ENCODE results near the gene NKD1. TPM values are rescaled to one million over a fixed set of nuclear protein-coding genes. Genes with fewer than 3 reads are reported as not detected.

The NKD1 gene
- polyA plus RNA-seq, 1 donor = 11.8 TPM

- DNase-seq = peak; percentile 78
These were observed 65.2 kb downstream of the NKD1 start for GRCh38 chr16:50613281-50613963.

DNA sequence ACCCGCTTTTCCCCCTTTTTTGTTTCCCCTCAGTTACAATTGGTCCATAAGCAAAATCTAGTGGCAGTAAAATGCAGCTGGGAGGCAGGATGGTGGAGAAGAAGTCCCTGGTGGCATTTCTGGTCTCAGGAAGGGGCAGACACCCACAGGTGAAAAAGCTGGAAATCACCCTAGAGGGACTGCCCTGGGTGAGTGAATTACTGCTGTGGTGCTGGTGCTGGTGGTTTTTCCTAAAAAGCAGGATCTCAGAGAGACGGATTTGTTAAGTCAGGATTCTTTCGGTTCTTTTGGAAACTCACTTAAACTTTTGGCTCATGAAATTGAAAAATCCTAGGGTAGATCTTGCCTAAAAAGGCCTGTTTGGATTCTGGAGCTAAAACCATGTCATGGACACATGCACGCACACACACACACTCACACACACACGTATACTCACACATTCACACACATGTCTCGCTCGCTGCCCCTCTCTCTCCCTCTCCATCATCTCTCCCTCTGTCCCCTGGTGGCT lies 65.8 kb downstream of the NKD1 start:
- DNase-seq = no peak

GRCh38 chr16:50614955-50615724 lies 66.9 kb downstream of the NKD1 start:
- no peak for DNase-seq

DNA sequence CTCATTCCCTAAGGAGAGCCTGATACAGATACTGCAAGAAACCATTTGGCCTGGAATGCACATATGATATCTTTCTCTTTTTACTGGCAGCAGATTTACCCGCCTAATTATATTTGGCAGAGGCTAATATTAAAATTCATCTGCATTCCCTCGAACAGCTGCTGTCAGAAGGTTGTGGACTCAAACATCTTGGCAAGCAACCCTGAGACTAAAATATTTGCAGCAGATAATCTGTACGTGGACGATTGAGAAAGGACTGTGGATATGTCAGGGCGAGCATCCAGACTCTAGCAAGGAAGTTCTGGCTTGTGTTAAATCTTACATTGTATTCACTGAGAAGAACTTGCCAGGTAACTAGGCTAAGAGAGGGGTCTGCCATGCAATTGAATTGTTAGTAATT lies 67.7 kb downstream of the NKD1 start:
- DNase-seq = no peak

DNA sequence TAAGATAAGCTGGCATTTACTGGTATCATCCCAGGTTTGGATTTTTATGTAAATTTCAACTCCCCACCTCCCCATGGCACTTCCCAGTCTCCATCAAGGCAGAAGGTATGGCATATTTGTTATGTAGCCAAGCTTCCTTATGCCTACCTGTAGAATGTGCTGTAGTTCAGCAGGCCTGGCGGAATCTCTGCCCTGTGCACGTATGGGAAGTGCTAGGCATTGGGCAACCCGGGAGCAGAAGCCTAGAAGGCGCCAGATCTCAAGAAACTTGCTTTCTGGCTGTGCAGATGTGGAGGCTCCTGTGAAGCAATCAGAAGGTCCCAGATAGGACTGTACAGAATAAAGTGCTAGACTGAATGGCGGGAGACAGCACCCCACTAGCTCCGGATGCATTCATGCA lies 68.2 kb downstream of the NKD1 start:
- DNase-seq = no peak

- DNase-seq = peak; percentile 48
These were observed 68.9 kb downstream of the NKD1 start for GRCh38 chr16:50616883-50617645.

- no peak for DNase-seq
These were observed 69.5 kb downstream of the NKD1 start for GRCh38 chr16:50617646-50618184.

GRCh38 chr16:50618238-50618918 lies 70.2 kb downstream of the NKD1 start:
- no peak for DNase-seq

DNA sequence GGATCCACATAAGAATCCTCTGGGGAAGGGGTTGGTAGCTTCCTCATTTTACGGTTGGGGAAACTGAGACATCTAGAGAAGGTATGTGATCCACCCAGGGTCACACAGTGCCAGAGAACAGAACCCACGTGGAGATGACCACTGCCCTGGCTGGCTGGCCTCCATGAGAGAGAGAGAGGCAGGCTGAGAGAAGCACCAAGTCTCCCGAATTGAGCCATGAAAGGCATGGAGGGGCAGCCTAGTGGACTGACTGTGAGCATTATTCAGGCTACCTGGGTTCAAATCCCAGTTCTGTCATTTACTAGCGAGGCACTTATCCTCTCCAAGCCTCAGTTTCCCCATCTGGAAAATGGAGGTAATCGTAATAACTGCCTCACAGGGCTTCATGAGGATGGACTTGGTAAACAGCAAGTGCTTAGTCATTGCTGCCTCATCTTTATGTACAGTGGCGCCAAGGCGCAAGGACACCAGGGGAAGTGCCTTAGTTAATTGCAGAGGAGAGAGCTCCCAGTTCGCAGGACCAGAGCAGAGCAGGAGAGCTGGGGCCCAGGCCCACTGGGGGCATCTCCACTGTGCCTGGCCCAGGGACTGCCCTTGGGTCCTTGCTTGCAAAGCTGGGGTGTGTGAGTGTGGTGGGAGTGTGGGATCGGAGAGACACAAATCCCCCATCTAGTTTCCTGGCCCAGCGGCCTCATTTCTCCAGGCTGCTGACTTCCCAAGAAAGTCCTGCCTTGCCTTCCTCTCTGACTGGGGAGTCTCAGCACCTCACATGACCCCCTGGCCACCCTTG lies 71.7 kb downstream of the NKD1 start:
- no peak for DNase-seq

GRCh38 chr16:50620646-50621451 lies 72.7 kb downstream of the NKD1 start:
- no peak for DNase-seq

DNA sequence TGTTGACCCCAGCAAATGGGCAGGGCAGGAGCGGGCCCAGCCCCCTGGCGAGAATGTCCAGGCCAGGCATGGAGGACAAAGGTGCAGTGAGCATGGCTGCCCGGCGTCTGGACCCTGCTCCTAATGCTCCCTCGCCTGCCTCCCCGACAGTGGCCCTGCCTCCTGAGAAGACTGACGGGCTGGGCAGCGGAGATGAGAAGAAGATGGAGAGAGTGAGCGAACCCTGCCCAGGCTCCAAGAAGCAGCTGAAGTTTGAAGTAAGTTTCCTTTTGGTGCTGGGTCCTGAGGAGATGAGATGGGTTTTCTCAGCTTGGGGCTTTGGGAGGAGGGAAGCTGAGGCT lies 73.2 kb downstream of the NKD1 start:
- DNase-seq = no peak

DNA sequence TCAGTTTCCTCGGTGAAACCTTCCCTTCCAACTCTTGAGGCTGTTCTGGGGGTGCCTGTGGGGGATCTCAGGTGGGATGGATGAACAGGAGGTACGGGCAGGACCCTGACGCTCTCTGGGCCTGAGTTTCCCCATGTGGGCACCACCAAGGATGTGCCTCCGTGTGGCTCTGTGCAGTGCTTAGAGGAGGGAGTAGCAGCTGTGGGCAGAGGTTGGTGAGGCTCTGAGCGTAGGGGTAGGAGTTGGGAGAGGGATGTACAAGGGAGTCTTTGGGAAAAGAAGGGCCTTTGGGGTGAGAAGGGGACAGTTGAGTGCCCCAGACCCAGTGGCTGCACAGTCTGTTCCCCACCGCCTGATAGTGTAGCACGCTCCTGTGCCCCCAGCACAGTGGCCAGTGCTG lies 73.8 kb downstream of the NKD1 start:
- DNase-seq = no peak

DNA sequence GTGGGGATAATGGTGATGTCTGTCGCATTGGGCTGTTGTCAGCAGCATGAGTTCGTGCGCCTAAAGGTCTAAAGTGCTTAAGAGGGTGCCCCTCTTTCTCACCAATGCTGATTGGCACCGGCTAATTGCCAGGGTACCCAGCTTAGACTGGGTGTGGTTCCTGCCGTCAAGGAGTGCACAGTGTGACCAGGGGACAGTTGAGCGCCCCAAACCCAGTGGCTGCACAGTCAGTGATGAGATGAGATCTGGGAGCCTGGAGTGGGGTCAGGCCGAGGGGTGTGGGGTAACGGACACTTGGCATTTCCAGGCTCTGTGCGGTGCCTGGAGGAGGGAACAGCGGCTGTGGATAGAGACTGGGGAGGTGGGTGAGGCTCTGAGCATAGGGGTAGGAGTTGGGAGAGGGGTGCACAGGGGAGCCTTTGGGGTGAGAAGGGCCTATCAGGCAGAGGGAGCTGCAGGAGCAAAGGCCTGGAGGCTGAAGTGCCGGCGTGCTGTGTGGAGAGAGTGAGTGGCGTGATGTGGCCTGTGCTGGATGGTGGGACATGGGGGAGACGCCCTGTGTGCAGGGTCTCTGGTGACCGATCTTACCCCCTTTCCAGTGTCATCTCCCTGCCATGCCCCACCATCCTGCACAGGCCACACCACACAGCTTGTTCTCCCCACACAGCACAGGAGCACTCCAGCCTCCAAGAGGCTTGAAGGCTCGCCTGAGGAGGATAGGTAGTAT lies 74.6 kb downstream of the NKD1 start:
- DNase-seq = no peak

GRCh38 chr16:50624449-50624970 lies 76.3 kb downstream of the NKD1 start:
- DNase-seq = no peak

- no peak for DNase-seq
These were observed 77.2 kb downstream of the NKD1 start for GRCh38 chr16:50625374-50625773.

- no peak for DNase-seq
These were observed 78.7 kb downstream of the NKD1 start for GRCh38 chr16:50626868-50627267.

GRCh38 chr16:50627419-50627818 lies 79.2 kb downstream of the NKD1 start:
- DNase-seq = peak; percentile 53

GRCh38 chr16:50628156-50628802 lies 80.1 kb downstream of the NKD1 start:
- DNase-seq = no peak

DNA sequence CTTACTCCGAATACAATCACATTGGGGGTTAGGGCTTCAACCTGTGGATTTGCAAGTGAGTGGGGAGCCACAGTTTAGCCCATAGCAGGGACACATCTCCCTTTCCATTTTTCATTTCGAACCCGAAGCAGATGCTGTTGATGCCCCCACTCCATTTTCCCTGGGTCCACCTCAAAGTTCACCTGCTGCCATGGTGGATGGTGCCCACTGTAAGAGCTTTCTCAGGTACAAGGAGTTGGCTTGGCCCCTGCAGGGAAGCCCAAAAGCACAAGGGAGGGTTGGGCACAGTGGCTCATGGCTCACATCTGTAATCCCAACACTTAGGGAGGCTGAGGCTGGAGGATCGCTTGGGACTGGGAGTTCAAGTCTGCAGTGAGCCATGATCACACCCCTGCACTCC lies 81.1 kb downstream of the NKD1 start:
- no peak for DNase-seq

Data from left kidney (tissue), 2 donors.